Kidney epithelial cell (primary cell): ENCODE results near the gene ATCAY. TPM values are rescaled to one million over a fixed set of nuclear protein-coding genes. Genes with fewer than 3 reads are reported as not detected.

Source experiments
- DNase-seq: peaks from one replicate; pipeline ENCODE4 v3.0.0-alpha.2; 2010; ENCODE audit warnings: low read depth
- H3K27me3 ChIP-seq: 2 replicates; pipeline ENCODE4 v1.6.0; 2011; ENCODE audit warnings: low read length; ENCODE audit not compliant: control insufficient read depth, insufficient read depth
- H3K36me3 ChIP-seq: 2 replicates; pipeline ENCODE4 v1.5.1; 2011; ENCODE audit warnings: low read length; ENCODE audit not compliant: control insufficient read depth, insufficient read depth
- H3K4me3 ChIP-seq: 2 replicates; pipeline ENCODE4 v1.5.1; 2011; ENCODE audit warnings: low read depth, mild to moderate bottlenecking, control low read depth, low read length
- total RNA-seq: library from RNA; depleted of rRNA; stranded (reverse); fragments of >200 nt; gene quantifications from 2 replicates; pipeline ENCODE4 v1.2.3, GENCODE V29; 2015
- TF ChIP-seq, protein P1 (sequence below): IDR thresholded peaks from 2 replicates; pipeline ENCODE4 v1.5.1; 2011; ENCODE audit warnings: mild to moderate bottlenecking, moderate library complexity, low read length, control low read depth, inconsistent platforms; ENCODE audit not compliant: insufficient read depth, poor library complexity, severe bottlenecking

ATCAY gene
- total RNA-seq, 1 donor from 2014 or later: not detected

DNA sequence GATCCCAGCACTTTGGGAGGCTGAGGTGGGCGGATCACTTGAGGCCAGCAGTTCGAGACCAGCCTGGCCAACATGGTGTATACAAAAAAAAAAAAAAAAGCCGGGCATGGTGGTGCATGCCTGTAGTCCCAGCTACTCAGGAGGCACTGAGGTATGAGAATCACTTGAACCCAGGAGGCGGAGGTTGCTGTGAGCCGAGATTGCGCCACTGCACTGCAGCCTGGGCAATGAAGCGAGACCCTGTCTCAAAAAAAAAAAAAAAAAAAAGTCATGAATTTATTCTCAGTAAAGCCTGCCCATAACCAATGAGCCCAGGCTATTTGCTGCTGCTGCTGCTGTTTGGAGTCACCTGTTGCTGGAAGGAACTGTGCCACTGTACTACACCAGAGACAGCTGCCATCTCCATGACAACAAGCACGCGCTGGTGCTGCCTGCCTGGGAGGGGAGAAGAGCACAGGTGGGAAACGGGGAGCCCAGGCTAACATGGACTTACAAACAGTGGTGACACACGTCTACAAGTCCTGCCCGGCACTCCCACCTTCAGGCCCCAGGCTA, 23.0 kb upstream of the ATCAY start:
- peak; percentile 5 for DNase-seq
- peaks cover 2% of the 10 kb centered on the region for H3K27me3 ChIP-seq
- TF ChIP-seq, protein P1, sequence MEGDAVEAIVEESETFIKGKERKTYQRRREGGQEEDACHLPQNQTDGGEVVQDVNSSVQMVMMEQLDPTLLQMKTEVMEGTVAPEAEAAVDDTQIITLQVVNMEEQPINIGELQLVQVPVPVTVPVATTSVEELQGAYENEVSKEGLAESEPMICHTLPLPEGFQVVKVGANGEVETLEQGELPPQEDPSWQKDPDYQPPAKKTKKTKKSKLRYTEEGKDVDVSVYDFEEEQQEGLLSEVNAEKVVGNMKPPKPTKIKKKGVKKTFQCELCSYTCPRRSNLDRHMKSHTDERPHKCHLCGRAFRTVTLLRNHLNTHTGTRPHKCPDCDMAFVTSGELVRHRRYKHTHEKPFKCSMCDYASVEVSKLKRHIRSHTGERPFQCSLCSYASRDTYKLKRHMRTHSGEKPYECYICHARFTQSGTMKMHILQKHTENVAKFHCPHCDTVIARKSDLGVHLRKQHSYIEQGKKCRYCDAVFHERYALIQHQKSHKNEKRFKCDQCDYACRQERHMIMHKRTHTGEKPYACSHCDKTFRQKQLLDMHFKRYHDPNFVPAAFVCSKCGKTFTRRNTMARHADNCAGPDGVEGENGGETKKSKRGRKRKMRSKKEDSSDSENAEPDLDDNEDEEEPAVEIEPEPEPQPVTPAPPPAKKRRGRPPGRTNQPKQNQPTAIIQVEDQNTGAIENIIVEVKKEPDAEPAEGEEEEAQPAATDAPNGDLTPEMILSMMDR: no peak

DNA sequence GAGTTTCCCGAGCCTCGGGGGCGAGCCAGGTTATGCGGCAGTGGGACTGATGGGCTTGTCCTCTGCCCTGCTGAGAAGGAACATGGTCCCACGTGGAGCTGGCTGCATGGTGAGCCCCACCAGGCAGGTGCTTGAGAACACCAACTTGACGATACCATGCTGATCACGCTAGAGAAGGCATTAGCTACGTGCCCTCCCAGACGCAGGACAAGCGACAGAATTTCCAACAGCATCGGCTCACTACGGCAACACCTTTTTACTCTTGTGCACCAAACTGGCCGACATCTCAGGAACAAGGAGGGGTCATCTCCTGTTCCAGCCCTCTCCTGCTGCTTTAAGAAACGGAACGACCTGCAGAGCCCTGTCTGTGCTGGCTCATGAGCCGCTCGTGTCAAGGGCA, 20.0 kb upstream of the ATCAY start:
- Histone ChIP-seq H3K4me3 (no peak overlapping the region), H3K36me3 (no peaks in the 10 kb centered on the region), H3K27me3 (peaks cover 2% of the 10 kb centered on the region)
- TF ChIP-seq, protein P1: no peak
- no peak for DNase-seq

More for the DNA sequence above, 23.0 kb upstream of the ATCAY start:
- no peaks in the 10 kb centered on the region for H3K36me3 ChIP-seq
- no peak overlapping the region for H3K4me3 ChIP-seq

DNA sequence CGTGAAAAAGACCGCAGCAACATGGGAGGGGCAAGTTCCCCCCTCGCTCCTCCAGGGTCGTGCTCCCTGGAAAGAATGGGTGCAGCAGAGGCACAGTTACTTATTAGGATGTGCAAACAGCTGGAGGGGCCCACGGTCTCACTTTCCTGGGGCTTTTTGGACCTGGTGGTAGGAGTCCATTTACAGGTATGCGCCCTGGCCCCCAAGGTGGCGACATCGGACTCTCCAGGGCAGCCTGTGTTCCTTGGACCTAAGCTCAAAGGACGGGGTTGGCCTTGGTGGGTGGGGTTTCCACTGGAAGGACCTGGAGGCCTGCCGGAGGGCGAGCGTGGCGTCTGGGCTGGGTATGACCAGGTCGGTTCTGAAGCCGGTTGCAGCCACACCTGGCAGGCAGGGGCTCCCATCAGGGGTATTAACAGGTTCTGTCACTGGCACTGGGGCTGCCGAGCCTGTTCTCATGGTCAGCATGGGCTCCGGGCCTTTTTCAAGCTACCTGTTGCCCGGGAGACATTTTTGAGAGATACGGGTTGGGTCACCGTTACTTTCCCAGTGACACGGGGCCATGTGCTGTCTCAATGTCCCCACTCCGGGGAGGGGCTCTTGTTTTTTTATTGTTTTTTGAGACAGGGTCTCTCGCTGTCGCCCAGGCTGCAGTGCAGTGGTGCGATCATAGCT, 17.5 kb upstream of the ATCAY start:
- H3K27me3 ChIP-seq: peaks cover 10% of the 10 kb centered on the region
- TF ChIP-seq, protein P1: no peak
- no peak for DNase-seq
- H3K4me3 ChIP-seq: no peak overlapping the region
- H3K36me3 ChIP-seq: no peaks in the 10 kb centered on the region

DNA sequence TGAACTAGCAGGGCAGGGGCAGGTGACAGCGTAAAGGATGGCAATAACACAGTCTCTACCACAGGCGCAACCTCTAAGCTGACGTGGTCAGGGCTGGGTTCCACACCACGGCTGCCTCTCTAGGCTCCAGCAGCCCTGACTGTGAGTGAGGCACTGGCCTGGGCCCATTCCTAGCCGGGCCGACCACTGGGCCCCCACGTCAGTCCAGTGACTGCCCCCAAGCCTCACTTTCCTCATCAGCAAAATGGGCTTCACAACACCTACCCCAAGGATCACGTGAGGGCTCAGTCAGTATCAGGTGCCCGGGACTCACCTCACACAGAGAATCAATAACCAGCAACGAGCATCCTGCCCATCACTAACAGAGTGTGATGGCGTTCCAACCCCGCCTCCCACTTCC, 16.8 kb upstream of the ATCAY start:
- TF ChIP-seq, protein P1: no peak
- H3K36me3 ChIP-seq: no peaks in the 10 kb centered on the region
- H3K4me3 ChIP-seq: no peak overlapping the region
- peaks cover 15% of the 10 kb centered on the region for H3K27me3 ChIP-seq
- DNase-seq: no peak

DNA sequence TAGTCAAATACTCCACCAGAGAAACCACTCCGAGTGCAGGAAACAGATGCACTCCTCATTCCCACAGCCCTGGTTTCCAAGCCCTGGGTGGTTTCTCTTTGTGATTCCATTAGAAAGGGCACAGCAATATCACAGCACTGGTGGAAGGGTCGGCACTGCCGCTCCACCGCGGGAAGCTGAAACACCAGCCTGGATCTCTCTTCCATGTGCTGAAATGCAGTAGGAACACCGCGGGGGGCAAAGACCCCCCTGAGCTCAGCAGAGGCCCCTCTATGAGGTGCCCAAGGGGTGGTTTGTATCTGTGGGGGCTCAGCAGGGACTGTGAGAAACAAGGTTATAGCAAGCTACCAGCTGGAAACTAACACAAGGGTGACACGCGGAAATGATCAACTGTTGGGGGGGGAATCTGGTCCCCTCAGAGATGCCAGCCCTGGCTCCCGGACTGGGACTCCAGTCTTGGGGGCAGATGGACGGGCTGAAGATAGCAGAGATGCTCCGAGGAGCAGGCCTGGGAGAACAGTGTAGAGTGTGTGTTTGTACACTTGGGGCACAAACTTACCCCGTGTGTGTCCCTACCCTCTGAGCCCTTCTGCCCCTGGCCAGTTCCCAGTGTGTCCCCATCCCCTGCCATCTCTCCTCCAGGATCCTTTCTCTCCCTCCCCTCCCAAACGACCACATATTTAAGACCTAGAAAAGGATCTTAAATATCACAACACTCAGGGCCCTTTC, 13.4 kb upstream of the ATCAY start:
- H3K36me3 ChIP-seq: no peaks in the 10 kb centered on the region
- TF ChIP-seq, protein P1: no peak
- H3K4me3 ChIP-seq: no peak overlapping the region
- DNase-seq: no peak
- peaks cover 28% of the 10 kb centered on the region for H3K27me3 ChIP-seq
